Osteocyte (in vitro differentiated cells): ENCODE results near the gene C16orf89. TPM values are rescaled to one million over a fixed set of nuclear protein-coding genes. Genes with fewer than 3 reads are reported as not detected.

Experiments used
- DNase-seq: peaks from one replicate; pipeline ENCODE4 v3.0.0; 2021; ENCODE audit warnings: mixed read lengths; ENCODE audit not compliant: unreplicated experiment; ENCODE audit errors: extremely low spot score
- H3K27ac Mint-ChIP-seq: one replicate; pipeline ENCODE4 v1.8.0; 2021; ENCODE audit warnings: mild to moderate bottlenecking, mixed read lengths; ENCODE audit not compliant: unreplicated experiment
- H3K27me3 Mint-ChIP-seq: one replicate; pipeline ENCODE4 v1.8.0; 2021; ENCODE audit warnings: mixed read lengths; ENCODE audit not compliant: unreplicated experiment
- H3K36me3 Mint-ChIP-seq: one replicate; pipeline ENCODE4 v1.8.0; 2021; ENCODE audit warnings: mixed read lengths; ENCODE audit not compliant: unreplicated experiment
- H3K4me1 Mint-ChIP-seq: one replicate; pipeline ENCODE4 v1.8.0; 2021; ENCODE audit warnings: mixed read lengths; ENCODE audit not compliant: unreplicated experiment
- H3K4me3 Mint-ChIP-seq: one replicate; pipeline ENCODE4 v1.8.0; 2021; ENCODE audit warnings: mild to moderate bottlenecking, moderate library complexity, mixed read lengths; ENCODE audit not compliant: unreplicated experiment
- H3K9me3 Mint-ChIP-seq: one replicate; pipeline ENCODE4 v1.8.0; 2021; ENCODE audit warnings: mixed read lengths; ENCODE audit not compliant: unreplicated experiment
- total RNA-seq: library from RNA; stranded (reverse); gene quantifications from 2 replicates; pipeline ENCODE4 v1.2.1, GENCODE V29; 2021
- TF ChIP-seq, protein P1 (sequence below): fragments of 200-600 bp; sonication (generic); IDR thresholded peaks from 2 replicates; pipeline ENCODE4 v1.5.0; 2021; ENCODE audit warnings: antibody characterized with exemption, mild to moderate bottlenecking, moderate library complexity

Gene C16orf89
- total RNA-seq, 1 donor from 2014 or later = not detected

- TF ChIP-seq, protein P1, sequence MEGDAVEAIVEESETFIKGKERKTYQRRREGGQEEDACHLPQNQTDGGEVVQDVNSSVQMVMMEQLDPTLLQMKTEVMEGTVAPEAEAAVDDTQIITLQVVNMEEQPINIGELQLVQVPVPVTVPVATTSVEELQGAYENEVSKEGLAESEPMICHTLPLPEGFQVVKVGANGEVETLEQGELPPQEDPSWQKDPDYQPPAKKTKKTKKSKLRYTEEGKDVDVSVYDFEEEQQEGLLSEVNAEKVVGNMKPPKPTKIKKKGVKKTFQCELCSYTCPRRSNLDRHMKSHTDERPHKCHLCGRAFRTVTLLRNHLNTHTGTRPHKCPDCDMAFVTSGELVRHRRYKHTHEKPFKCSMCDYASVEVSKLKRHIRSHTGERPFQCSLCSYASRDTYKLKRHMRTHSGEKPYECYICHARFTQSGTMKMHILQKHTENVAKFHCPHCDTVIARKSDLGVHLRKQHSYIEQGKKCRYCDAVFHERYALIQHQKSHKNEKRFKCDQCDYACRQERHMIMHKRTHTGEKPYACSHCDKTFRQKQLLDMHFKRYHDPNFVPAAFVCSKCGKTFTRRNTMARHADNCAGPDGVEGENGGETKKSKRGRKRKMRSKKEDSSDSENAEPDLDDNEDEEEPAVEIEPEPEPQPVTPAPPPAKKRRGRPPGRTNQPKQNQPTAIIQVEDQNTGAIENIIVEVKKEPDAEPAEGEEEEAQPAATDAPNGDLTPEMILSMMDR = no peak
- no peak for DNase-seq
- no peak overlapping the region for H3K27ac Mint-ChIP-seq
- no peak overlapping the region for H3K4me3 Mint-ChIP-seq
- H3K9me3 Mint-ChIP-seq = no peaks in the 10 kb centered on the region
- no peaks in the 10 kb centered on the region for H3K36me3 Mint-ChIP-seq
- H3K27me3 Mint-ChIP-seq = peaks cover 5% of the 10 kb centered on the region
- no peaks in the 10 kb centered on the region for H3K4me1 Mint-ChIP-seq
These were observed 45.2 kb downstream of the C16orf89 start for GRCh38 chr16:5020551-5020950.

GRCh38 chr16:5019775-5020174 lies 46.0 kb downstream of the C16orf89 start:
- H3K36me3 Mint-ChIP-seq = no peaks in the 10 kb centered on the region
- H3K27ac Mint-ChIP-seq = no peak overlapping the region
- TF ChIP-seq, protein P1 = no peak
- H3K4me3 Mint-ChIP-seq = no peak overlapping the region
- DNase-seq = no peak
- peaks cover 5% of the 10 kb centered on the region for H3K27me3 Mint-ChIP-seq
- no peaks in the 10 kb centered on the region for H3K9me3 Mint-ChIP-seq
- H3K4me1 Mint-ChIP-seq = no peaks in the 10 kb centered on the region

GRCh38 chr16:5018793-5019192 lies 47.0 kb downstream of the C16orf89 start:
- TF ChIP-seq, protein P1 = no peak

DNA sequence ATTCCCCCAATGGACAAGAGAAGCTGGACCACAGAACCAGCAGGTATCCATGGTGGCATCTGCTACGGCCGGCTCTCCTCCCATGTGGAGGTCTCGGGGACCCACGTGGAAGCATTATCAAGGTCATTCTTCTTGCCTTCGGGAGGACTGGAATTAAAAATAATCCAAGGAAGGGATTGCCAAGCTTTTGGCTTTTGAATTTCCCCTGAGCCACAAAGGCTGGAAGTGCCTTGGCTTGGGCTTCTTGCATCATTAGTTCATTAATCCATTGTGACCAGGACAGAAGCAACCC lies 48.1 kb downstream of the C16orf89 start:
- H3K27ac Mint-ChIP-seq = no peak overlapping the region
- H3K4me1 Mint-ChIP-seq = no peaks in the 10 kb centered on the region
- peaks cover 5% of the 10 kb centered on the region for H3K27me3 Mint-ChIP-seq
- H3K9me3 Mint-ChIP-seq = no peaks in the 10 kb centered on the region
- no peak overlapping the region for H3K4me3 Mint-ChIP-seq
- no peaks in the 10 kb centered on the region for H3K36me3 Mint-ChIP-seq
- no peak for DNase-seq
- TF ChIP-seq, protein P1 = no peak

More at GRCh38 chr16:5018793-5019192, 47.0 kb downstream of the C16orf89 start:
- Mint-ChIP-seq H3K27ac (no peak overlapping the region), H3K4me1 (no peaks in the 10 kb centered on the region), H3K9me3 (no peaks in the 10 kb centered on the region), H3K27me3 (peaks cover 5% of the 10 kb centered on the region), H3K4me3 (no peak overlapping the region), H3K36me3 (no peaks in the 10 kb centered on the region)
- no peak for DNase-seq

DNA sequence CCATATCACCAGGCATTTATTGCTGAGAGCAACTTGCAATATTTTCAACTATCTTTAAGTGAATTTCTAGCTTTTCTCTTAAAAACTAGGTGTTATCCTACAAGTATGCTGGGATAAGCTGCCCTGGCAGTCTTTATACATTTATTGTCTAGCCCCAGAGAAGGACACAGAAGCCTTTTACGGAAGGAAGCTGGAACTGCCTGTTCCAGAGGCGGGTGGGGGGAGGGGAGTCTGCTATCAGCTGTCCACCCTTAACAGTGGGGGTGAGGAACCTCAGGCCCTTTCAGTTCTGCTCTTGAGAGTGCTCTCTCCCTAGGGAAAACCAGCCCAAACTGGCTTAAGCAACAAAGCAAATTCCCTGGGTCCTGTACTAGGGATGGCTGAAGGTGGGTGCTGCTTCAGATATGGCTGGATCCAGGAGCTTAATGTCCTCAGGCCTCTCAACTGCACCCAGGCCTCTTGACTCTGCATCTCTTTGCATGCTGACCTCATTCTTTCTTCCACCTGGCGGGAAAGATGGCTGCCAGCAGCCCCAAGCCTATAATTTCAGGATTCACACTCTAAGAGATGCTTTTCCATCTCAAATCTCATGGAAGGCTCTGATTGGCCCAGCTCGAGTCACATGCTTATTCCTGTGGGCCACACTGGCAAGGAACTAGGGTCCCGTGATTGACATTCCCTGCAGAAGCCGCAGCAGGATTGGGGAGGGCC lies 48.6 kb downstream of the C16orf89 start:
- H3K4me1 Mint-ChIP-seq = no peaks in the 10 kb centered on the region
- DNase-seq = no peak

More for the DNA sequence above, 48.6 kb downstream of the C16orf89 start:
- no peak overlapping the region for H3K27ac Mint-ChIP-seq
- H3K4me3 Mint-ChIP-seq = no peak overlapping the region
- no peaks in the 10 kb centered on the region for H3K9me3 Mint-ChIP-seq
- TF ChIP-seq, protein P1 = no peak
- H3K27me3 Mint-ChIP-seq = peaks cover 5% of the 10 kb centered on the region
- H3K36me3 Mint-ChIP-seq = no peaks in the 10 kb centered on the region
